Measurements from ENCODE around the gene MLN.
A peak's percentile ranks its signal among the peaks of the same experiment; 100 is the strongest.

MLN gene

GRCh38 chr6:33827546-33828451 is 24.0 kb upstream of the MLN start:
- no peak overlapping the region for H3K9ac ChIP-seq
- H3K4me3 ChIP-seq, result no peak overlapping the region
- no peak overlapping the region for H3K4me2 ChIP-seq
- H3K27ac ChIP-seq, result no peak overlapping the region
- no peaks in the 10 kb centered on the region for H3K27me3 ChIP-seq
- H3K36me3 ChIP-seq, result no peaks in the 10 kb centered on the region
- TF ChIP-seq Cebpa-rat (IDR thresholded peaks at IDR 0.05), result no peak
- no peaks in the 10 kb centered on the region for H3K9me3 ChIP-seq
- H4K20me1 ChIP-seq, result no peaks in the 10 kb centered on the region
- no peaks in the 10 kb centered on the region for H3K4me1 ChIP-seq

GRCh38 chr6:33826537-33826936 is 22.7 kb upstream of the MLN start:
- H4K20me1 ChIP-seq, result no peaks in the 10 kb centered on the region
- no peaks in the 10 kb centered on the region for H3K36me3 ChIP-seq
- H3K4me2 ChIP-seq, result no peak overlapping the region
- H3K4me3 ChIP-seq, result no peak overlapping the region
- H3K9ac ChIP-seq, result no peak overlapping the region
- H3K4me1 ChIP-seq, result peaks cover under 1% of the 10 kb centered on the region; the same call in 1 of the 2 replicates
- no peaks in the 10 kb centered on the region for H3K27me3 ChIP-seq
- no peaks in the 10 kb centered on the region for H3K9me3 ChIP-seq
- H3K27ac ChIP-seq, result no peak overlapping the region
- TF ChIP-seq Cebpa-rat (IDR thresholded peaks at IDR 0.05), result no peak

GRCh38 chr6:33824461-33825154 is 20.8 kb upstream of the MLN start:
- no peaks in the 10 kb centered on the region for H4K20me1 ChIP-seq
- no peak overlapping the region for H3K27ac ChIP-seq
- no peak overlapping the region for H3K4me3 ChIP-seq
- no peak overlapping the region for H3K9ac ChIP-seq
- H3K27me3 ChIP-seq, result no peaks in the 10 kb centered on the region
- H3K36me3 ChIP-seq, result no peaks in the 10 kb centered on the region
- H3K9me3 ChIP-seq, result no peaks in the 10 kb centered on the region
- TF ChIP-seq Cebpa-rat (IDR thresholded peaks at IDR 0.05), result no peak
- peaks cover 13% of the 10 kb centered on the region for H3K4me1 ChIP-seq
- H3K4me2 ChIP-seq, result no peak overlapping the region

GRCh38 chr6:33823806-33824205 is 20.0 kb upstream of the MLN start:
- no peaks in the 10 kb centered on the region for H3K36me3 ChIP-seq
- no peaks in the 10 kb centered on the region for H3K9me3 ChIP-seq
- no peaks in the 10 kb centered on the region for H3K27me3 ChIP-seq
- peaks cover 13% of the 10 kb centered on the region for H3K4me1 ChIP-seq
- no peak overlapping the region for H3K4me2 ChIP-seq
- no peak for TF ChIP-seq Cebpa-rat (IDR thresholded peaks at IDR 0.05)
- H4K20me1 ChIP-seq, result no peaks in the 10 kb centered on the region
- H3K27ac ChIP-seq, result no peak overlapping the region
- H3K4me3 ChIP-seq, result no peak overlapping the region
- H3K9ac ChIP-seq, result no peak overlapping the region

GRCh38 chr6:33822575-33823395 is 19.0 kb upstream of the MLN start:
- no peak for TF ChIP-seq Cebpa-rat (IDR thresholded peaks at IDR 0.05)
- H3K9me3 ChIP-seq, result no peaks in the 10 kb centered on the region
- no peak overlapping the region for H3K9ac ChIP-seq
- H3K36me3 ChIP-seq, result no peaks in the 10 kb centered on the region
- H3K4me3 ChIP-seq, result no peak overlapping the region
- H3K27me3 ChIP-seq, result no peaks in the 10 kb centered on the region
- no peak overlapping the region for H3K27ac ChIP-seq
- H4K20me1 ChIP-seq, result no peaks in the 10 kb centered on the region
- no peak overlapping the region for H3K4me2 ChIP-seq
- peaks cover 13% of the 10 kb centered on the region for H3K4me1 ChIP-seq

GRCh38 chr6:33820784-33821520 is 17.1 kb upstream of the MLN start:
- Histone ChIP-seq H3K27ac (no peak overlapping the region), H3K36me3 (no peaks in the 10 kb centered on the region), H3K9ac (no peak overlapping the region), H3K4me1 (peaks cover 13% of the 10 kb centered on the region), H3K9me3 (no peaks in the 10 kb centered on the region), H3K4me3 (no peak overlapping the region), H3K4me2 (peak overlapping the region; percentile 40), H4K20me1 (no peaks in the 10 kb centered on the region), H3K27me3 (no peaks in the 10 kb centered on the region)
- TF ChIP-seq Cebpa-rat (IDR thresholded peaks at IDR 0.05), result no peak

- Histone ChIP-seq H4K20me1 (no peaks in the 10 kb centered on the region), H3K4me2 (peak overlapping the region; percentile 40; the same call in 1 of the 2 replicates), H3K27ac (no peak overlapping the region), H3K9ac (no peak overlapping the region), H3K27me3 (peaks cover under 1% of the 10 kb centered on the region; the same call in 1 of the 2 replicates), H3K36me3 (no peaks in the 10 kb centered on the region), H3K9me3 (no peaks in the 10 kb centered on the region), H3K4me3 (no peak overlapping the region), H3K4me1 (peaks cover 13% of the 10 kb centered on the region)
- TF ChIP-seq Cebpa-rat (IDR thresholded peaks at IDR 0.05), result no peak
Measured at GRCh38 chr6:33820243-33820642, 16.4 kb upstream of the MLN start.

- no peaks in the 10 kb centered on the region for H3K9me3 ChIP-seq
- H4K20me1 ChIP-seq, result no peaks in the 10 kb centered on the region
- H3K9ac ChIP-seq, result no peak overlapping the region
- H3K36me3 ChIP-seq, result no peaks in the 10 kb centered on the region
- H3K4me1 ChIP-seq, result peaks cover 13% of the 10 kb centered on the region
- H3K4me2 ChIP-seq, result no peak overlapping the region
- no peak overlapping the region for H3K4me3 ChIP-seq
- no peak for TF ChIP-seq Cebpa-rat (IDR thresholded peaks at IDR 0.05)
- H3K27me3 ChIP-seq, result peaks cover 7% of the 10 kb centered on the region; the same call in 1 of the 2 replicates
- H3K27ac ChIP-seq, result no peak overlapping the region
Measured at GRCh38 chr6:33819021-33819420, 15.2 kb upstream of the MLN start.

GRCh38 chr6:33818293-33818692 is 14.5 kb upstream of the MLN start:
- H3K27me3 ChIP-seq, result peaks cover 7% of the 10 kb centered on the region; the same call in 1 of the 2 replicates
- H3K4me1 ChIP-seq, result peaks cover 13% of the 10 kb centered on the region
- H3K9ac ChIP-seq, result no peak overlapping the region
- H3K4me3 ChIP-seq, result no peak overlapping the region
- H3K27ac ChIP-seq, result no peak overlapping the region
- H3K4me2 ChIP-seq, result no peak overlapping the region
- no peaks in the 10 kb centered on the region for H3K9me3 ChIP-seq
- no peaks in the 10 kb centered on the region for H4K20me1 ChIP-seq
- TF ChIP-seq Cebpa-rat (IDR thresholded peaks at IDR 0.05), result no peak
- H3K36me3 ChIP-seq, result no peaks in the 10 kb centered on the region

All from BLaER1 (cell line).